Breast epithelium (tissue), 3 donors: ENCODE measurements around the gene CDH4.

Experiments used
- CTCF ChIP-seq, 3 donors: fragments of 450-650 bp; IDR thresholded peaks; one replicate each; pipeline ENCODE4 v1.5.1; 2016 to 2017; ENCODE audit warnings: antibody characterized with exemption in 3 of 3, mild to moderate bottlenecking in 3 of 3, moderate library complexity in 3 of 3
- POLR2A ChIP-seq: fragments of 450-650 bp; IDR thresholded peaks from one replicate; pipeline ENCODE4 v1.6.1; 2016; ENCODE audit warnings: antibody characterized with exemption, mild to moderate bottlenecking, moderate library complexity

- TF ChIP-seq CTCF (IDR thresholded peaks at IDR 0.05) (no peak), POLR2A (no peak)
These were observed 570.3 kb downstream of the CDH4 start for GRCh38 chr20:61822396-61822795.
